Panc1 (cell line): Measurements from ENCODE around the gene BRF1. TPM values are rescaled to one million over a fixed set of nuclear protein-coding genes. Genes with fewer than 3 reads are reported as not detected.
A peak's percentile ranks its signal among the peaks of the same experiment; 100 is the strongest.

ENCODE experiments used
- ATAC-seq: fragments of 200-7000 bp; cut with Tn5 transposase; 2 replicates; pipeline ENCODE4 v1.9.1; 2020; ENCODE audit warnings: mild to moderate bottlenecking, moderate library complexity
- BruUV-seq: library from RNA; stranded (reverse); fragments of 400-500 nt; replicated peaks from 2 replicates; lab custom pipeline; 2021; lab: Mats Ljungman, UMichigan
- CTCF ChIA-PET: fragments of 300-600 bp; sonication (Branson Sonifier 250); formaldehyde crosslinking; loops from one replicate; lab custom pipeline; 2022; ENCODE audit warnings: antibody characterized with exemption; lab: Charles Lee
- POLR2A ChIA-PET: fragments of 300-600 bp; sonication (Branson Sonifier 250); formaldehyde crosslinking; loops from one replicate; lab custom pipeline; 2022; ENCODE audit warnings: antibody characterized with exemption; lab: Charles Lee
- DNase-seq: peaks from one replicate; pipeline ENCODE4 v3.0.0-alpha.2; 2010; ENCODE audit warnings: low read depth, low spot score
- H3K27ac ChIP-seq: 2 replicates; pipeline ENCODE4 v1.5.1; 2011; ENCODE audit warnings: mild to moderate bottlenecking, low read length, inconsistent platforms
- H3K27me3 ChIP-seq: fragments of 200-500 bp; sonication (Bioruptor generic); 2 replicates; pipeline ENCODE4 v1.6.0; 2014; ENCODE audit warnings: low read length, inconsistent platforms; ENCODE audit not compliant: control insufficient read depth, insufficient read depth
- H3K36me3 ChIP-seq: fragments of 200-500 bp; sonication (Bioruptor generic); 2 replicates; pipeline ENCODE4 v1.5.1; 2014; ENCODE audit warnings: inconsistent platforms, mild to moderate bottlenecking, low read length, moderate library complexity; ENCODE audit not compliant: control insufficient read depth, insufficient read depth
- H3K4me1 ChIP-seq: 2 replicates; pipeline ENCODE4 v1.5.1; 2011; ENCODE audit warnings: inconsistent platforms, mild to moderate bottlenecking, low read length, moderate library complexity; ENCODE audit not compliant: control insufficient read depth, insufficient read depth
- H3K4me3 ChIP-seq, 2 experiments: 2 replicates each; pipeline ENCODE4 v1.5.1; 2011 to 2012; ENCODE audit warnings: low read depth in 2 of 2, low read length in 2 of 2, mild to moderate bottlenecking in 2 of 2, inconsistent platforms in 1 of 2, moderate library complexity in 1 of 2
- H3K9me3 ChIP-seq: fragments of 200-500 bp; sonication (Bioruptor generic); 2 replicates; pipeline ENCODE4 v1.5.1; 2014; ENCODE audit warnings: low read depth, mild to moderate bottlenecking, inconsistent platforms, low read length, moderate library complexity; ENCODE audit not compliant: control insufficient read depth, insufficient read depth
- CTCF ChIP-seq: fragments of 450-650 bp; IDR thresholded peaks from 2 replicates; pipeline ENCODE4 v1.5.1; 2017; ENCODE audit warnings: mild to moderate bottlenecking
- POLR2AphosphoS5 ChIP-seq: IDR thresholded peaks from 2 replicates; pipeline ENCODE4 v1.6.1; 2012; ENCODE audit warnings: mild to moderate bottlenecking, low read depth, low read length, moderate library complexity
- REST ChIP-seq, 2 experiments: IDR thresholded peaks; 2 replicates each; pipeline ENCODE4 v1.6.1; 2011 to 2012; ENCODE audit warnings: low read depth in 2 of 2, control low read depth in 1 of 2, low read length in 1 of 2, mild to moderate bottlenecking in 1 of 2, moderate library complexity in 1 of 2; ENCODE audit not compliant: insufficient read depth in 1 of 2
- SIN3A ChIP-seq: IDR thresholded peaks from 2 replicates; pipeline ENCODE4 v1.6.1; 2012; ENCODE audit warnings: low read depth, mild to moderate bottlenecking, low read length, moderate library complexity, borderline replicate concordance; ENCODE audit not compliant: insufficient read depth
- TCF7L2 ChIP-seq: IDR thresholded peaks from 2 replicates; pipeline ENCODE4 v1.6.1; 2011; ENCODE audit warnings: mild to moderate bottlenecking, low read depth, low read length, inconsistent platforms
- in situ Hi-C: cut with HindIII; loops from 2 replicates; pipeline ENCODE4 v1.10.0; 2016; ENCODE audit warnings: low sequenced_read_pairs, low pct_unique_long_range_greater_than_20kb
- intact Hi-C: fragments of 100-400 bp; cut with micrococcal nuclease; formaldehyde crosslinking; loops from one replicate; pipeline ENCODE4 v1.10.0; 2022; ENCODE audit not compliant: unreplicated experiment
- total RNA-seq: library from RNA; stranded (reverse); gene quantifications from one replicate; pipeline ENCODE4 v1.2.1, GENCODE V29; 2021; ENCODE audit not compliant: unreplicated experiment

BRF1 gene
- total RNA-seq, 1 experiment from 2014 or later = 25.0 TPM

GRCh38 chr14:105247026-105247425, 53.8 kb downstream of the BRF1 start:
- DNase-seq (no peak), ATAC-seq (no peak)
- Histone ChIP-seq H3K4me3 (no peak overlapping the region), H3K9me3 (no peaks in the 10 kb centered on the region), H3K36me3 (no peaks in the 10 kb centered on the region), H3K4me1 (no peaks in the 10 kb centered on the region), H3K27me3 (no peaks in the 10 kb centered on the region), H3K27ac (no peak overlapping the region)
- in situ Hi-C loops = no loop called here
- CTCF ChIA-PET = no interaction called here
- BruUV-seq = no TSS peak
- intact Hi-C loops = no loop called here
- no peak for TF ChIP-seq CTCF
- no peak for TF ChIP-seq SIN3A
- TF ChIP-seq POLR2AphosphoS5 = no peak
- TF ChIP-seq TCF7L2 = no peak
- no peak for TF ChIP-seq REST (IDR thresholded peaks at IDR 0.05; ENCODE audit: insufficient read depth in 1 of 2, low read depth in 2 of 2, low read length in 1 of 2)
- POLR2A ChIA-PET = no interaction called here

GRCh38 chr14:105244334-105244733, 56.5 kb downstream of the BRF1 start:
- TSS peak; percentile 61 for BruUV-seq

More at GRCh38 chr14:105244334-105244733, 56.5 kb downstream of the BRF1 start:
- Histone ChIP-seq H3K4me3 (no peak overlapping the region), H3K4me1 (no peaks in the 10 kb centered on the region), H3K27me3 (no peaks in the 10 kb centered on the region), H3K36me3 (no peaks in the 10 kb centered on the region), H3K9me3 (no peaks in the 10 kb centered on the region), H3K27ac (no peak overlapping the region)
- DNase-seq (no peak), ATAC-seq (no peak)
- in situ Hi-C loops (no loop called here), intact Hi-C loops (no loop called here)
- TF ChIP-seq POLR2AphosphoS5 = no peak
- no peak for TF ChIP-seq REST (IDR thresholded peaks at IDR 0.05; ENCODE audit: insufficient read depth in 1 of 2, low read depth in 2 of 2, low read length in 1 of 2)
- TF ChIP-seq CTCF = no peak
- no peak for TF ChIP-seq SIN3A
- no peak for TF ChIP-seq TCF7L2
- ChIA-PET CTCF (no interaction called here), POLR2A (no interaction called here)
